HUES48 (cell line): Measurements from ENCODE around the gene NIPAL4.

Source experiments
- H3K27ac ChIP-seq: one replicate; pipeline ENCODE4 v1.7.0; 2013; ENCODE audit warnings: low read depth, low read length, inconsistent platforms
- H3K27me3 ChIP-seq: 2 replicates; pipeline ENCODE4 v1.6.1; 2013; ENCODE audit warnings: mild to moderate bottlenecking, low read length; ENCODE audit not compliant: control insufficient read depth, insufficient read depth
- H3K36me3 ChIP-seq: 2 replicates; pipeline ENCODE4 v1.6.1; 2013; ENCODE audit warnings: low read length; ENCODE audit not compliant: control insufficient read depth, insufficient read depth
- H3K4me1 ChIP-seq: 2 replicates; pipeline ENCODE4 v1.6.1; 2013; ENCODE audit warnings: mild to moderate bottlenecking, low read length; ENCODE audit not compliant: control insufficient read depth, insufficient read depth
- H3K4me3 ChIP-seq: 2 replicates; pipeline ENCODE4 v1.5.1; 2013; ENCODE audit warnings: mild to moderate bottlenecking, low read depth, low read length
- H3K9ac ChIP-seq: 2 replicates; pipeline ENCODE4 v1.6.1; 2013; ENCODE audit warnings: mild to moderate bottlenecking, low read depth, low read length, moderate library complexity
- H3K9me3 ChIP-seq: 2 replicates; pipeline ENCODE4 v1.6.1; 2013; ENCODE audit warnings: low read length; ENCODE audit not compliant: control insufficient read depth, insufficient read depth

NIPAL4 gene

GRCh38 chr5:157486861-157487260, 26.8 kb downstream of the NIPAL4 start:
- Histone ChIP-seq H3K9ac (no peak overlapping the region), H3K27ac (no peak overlapping the region), H3K4me1 (no peaks in the 10 kb centered on the region), H3K4me3 (no peak overlapping the region), H3K9me3 (no peaks in the 10 kb centered on the region), H3K27me3 (no peaks in the 10 kb centered on the region), H3K36me3 (peaks cover 9% of the 10 kb centered on the region)

GRCh38 chr5:157487358-157487757, 27.3 kb downstream of the NIPAL4 start:
- peaks cover 9% of the 10 kb centered on the region for H3K36me3 ChIP-seq
- no peak overlapping the region for H3K9ac ChIP-seq
- no peak overlapping the region for H3K4me3 ChIP-seq
- H3K27ac ChIP-seq = no peak overlapping the region
- no peaks in the 10 kb centered on the region for H3K27me3 ChIP-seq
- H3K9me3 ChIP-seq = no peaks in the 10 kb centered on the region
- no peaks in the 10 kb centered on the region for H3K4me1 ChIP-seq

GRCh38 chr5:157491471-157491995, 31.5 kb downstream of the NIPAL4 start:
- Histone ChIP-seq H3K4me1 (no peaks in the 10 kb centered on the region), H3K27me3 (no peaks in the 10 kb centered on the region), H3K9ac (no peak overlapping the region), H3K36me3 (peaks cover 12% of the 10 kb centered on the region), H3K9me3 (no peaks in the 10 kb centered on the region), H3K4me3 (no peak overlapping the region), H3K27ac (no peak overlapping the region)

GRCh38 chr5:157492886-157493285, 32.9 kb downstream of the NIPAL4 start:
- H3K9me3 ChIP-seq = no peaks in the 10 kb centered on the region
- peaks cover 9% of the 10 kb centered on the region for H3K36me3 ChIP-seq
- H3K4me1 ChIP-seq = no peaks in the 10 kb centered on the region
- H3K4me3 ChIP-seq = no peak overlapping the region
- no peaks in the 10 kb centered on the region for H3K27me3 ChIP-seq
- H3K9ac ChIP-seq = no peak overlapping the region
- no peak overlapping the region for H3K27ac ChIP-seq

GRCh38 chr5:157494178-157494832, 34.3 kb downstream of the NIPAL4 start:
- no peaks in the 10 kb centered on the region for H3K4me1 ChIP-seq
- no peak overlapping the region for H3K27ac ChIP-seq
- H3K9me3 ChIP-seq = no peaks in the 10 kb centered on the region
- no peak overlapping the region for H3K9ac ChIP-seq
- H3K4me3 ChIP-seq = no peak overlapping the region
- H3K36me3 ChIP-seq = peaks cover 7% of the 10 kb centered on the region; the same call in 1 of the 2 replicates
- H3K27me3 ChIP-seq = no peaks in the 10 kb centered on the region

- H3K27me3 ChIP-seq = no peaks in the 10 kb centered on the region
- H3K27ac ChIP-seq = no peak overlapping the region
- no peak overlapping the region for H3K9ac ChIP-seq
- H3K9me3 ChIP-seq = no peaks in the 10 kb centered on the region
- H3K4me3 ChIP-seq = no peak overlapping the region
- H3K36me3 ChIP-seq = peaks cover 7% of the 10 kb centered on the region
- no peaks in the 10 kb centered on the region for H3K4me1 ChIP-seq
Measured at GRCh38 chr5:157496864-157497263, 36.9 kb downstream of the NIPAL4 start.

- H3K9me3 ChIP-seq = no peaks in the 10 kb centered on the region
- H3K36me3 ChIP-seq = peaks cover 4% of the 10 kb centered on the region; the same call in 1 of the 2 replicates
- no peak overlapping the region for H3K27ac ChIP-seq
- H3K9ac ChIP-seq = no peak overlapping the region
- no peak overlapping the region for H3K4me3 ChIP-seq
- H3K27me3 ChIP-seq = no peaks in the 10 kb centered on the region
- no peaks in the 10 kb centered on the region for H3K4me1 ChIP-seq
Measured at GRCh38 chr5:157497875-157498611, 38.0 kb downstream of the NIPAL4 start.

GRCh38 chr5:157502143-157502647, 42.2 kb downstream of the NIPAL4 start:
- Histone ChIP-seq H3K4me1 (no peaks in the 10 kb centered on the region), H3K9me3 (no peaks in the 10 kb centered on the region), H3K9ac (no peak overlapping the region), H3K4me3 (no peak overlapping the region), H3K27me3 (no peaks in the 10 kb centered on the region), H3K27ac (no peak overlapping the region), H3K36me3 (peaks cover 4% of the 10 kb centered on the region; the same call in 1 of the 2 replicates)

- H3K27me3 ChIP-seq = no peaks in the 10 kb centered on the region
- no peak overlapping the region for H3K4me3 ChIP-seq
- H3K27ac ChIP-seq = no peak overlapping the region
- H3K9ac ChIP-seq = no peak overlapping the region
- H3K4me1 ChIP-seq = no peaks in the 10 kb centered on the region
- peaks cover 4% of the 10 kb centered on the region; the same call in 1 of the 2 replicates for H3K36me3 ChIP-seq
- H3K9me3 ChIP-seq = no peaks in the 10 kb centered on the region
Measured at GRCh38 chr5:157504053-157504452, 44.0 kb downstream of the NIPAL4 start.

GRCh38 chr5:157505496-157505895, 45.5 kb downstream of the NIPAL4 start:
- Histone ChIP-seq H3K4me3 (no peak overlapping the region), H3K36me3 (peaks cover 4% of the 10 kb centered on the region; the same call in 1 of the 2 replicates), H3K4me1 (no peaks in the 10 kb centered on the region), H3K9ac (no peak overlapping the region), H3K27me3 (no peaks in the 10 kb centered on the region), H3K27ac (no peak overlapping the region), H3K9me3 (no peaks in the 10 kb centered on the region)

- no peaks in the 10 kb centered on the region for H3K27me3 ChIP-seq
- H3K4me1 ChIP-seq = no peaks in the 10 kb centered on the region
- H3K36me3 ChIP-seq = peaks cover 3% of the 10 kb centered on the region; the same call in 1 of the 2 replicates
- no peak overlapping the region for H3K9ac ChIP-seq
- no peak overlapping the region for H3K4me3 ChIP-seq
- H3K9me3 ChIP-seq = no peaks in the 10 kb centered on the region
- H3K27ac ChIP-seq = no peak overlapping the region
Measured at GRCh38 chr5:157506066-157506590, 46.1 kb downstream of the NIPAL4 start.
